K562 (cell line): ENCODE measurements around the gene ITPRID2. TPM values are rescaled to one million over a fixed set of nuclear protein-coding genes. Genes with fewer than 3 reads are reported as not detected.

ENCODE experiments used
- ESRRB ChIP-seq: fragments of 250-450 bp; sonication (Bioruptor Pico); IDR thresholded peaks from 2 replicates; pipeline ENCODE4 v1.5.0; 2020; ENCODE audit warnings: mild to moderate bottlenecking, moderate library complexity, borderline replicate concordance
- EZH2 ChIP-seq: IDR thresholded peaks from 2 replicates; pipeline ENCODE4 v1.6.1; 2012; ENCODE audit warnings: low read depth, mild to moderate bottlenecking, inconsistent platforms, low read length, borderline replicate concordance
- HDGF ChIP-seq: fragments of 450-650 bp; IDR thresholded peaks from 2 replicates; pipeline ENCODE4 v1.6.1; 2016
- KLF10 ChIP-seq: fragments of 250-450 bp; sonication (Bioruptor Pico); IDR thresholded peaks from 2 replicates; pipeline ENCODE4 v1.6.1; 2021; ENCODE audit warnings: matching md5 sums
- KLF6 ChIP-seq: fragments of 250-450 bp; sonication (Bioruptor Pico); IDR thresholded peaks from 2 replicates; pipeline ENCODE4 v1.4.0; 2020; ENCODE audit warnings: mild to moderate bottlenecking, moderate library complexity, borderline replicate concordance
- MEF2A ChIP-seq: IDR thresholded peaks from 2 replicates; pipeline ENCODE4 v1.6.1; 2011; ENCODE audit warnings: low read depth, mild to moderate bottlenecking, low read length, moderate library complexity; ENCODE audit not compliant: control insufficient read depth
- NCOA6 ChIP-seq: fragments of 450-650 bp; IDR thresholded peaks from 2 replicates; pipeline ENCODE4 v1.6.1; 2017; ENCODE audit warnings: mild to moderate bottlenecking
- RBM25 ChIP-seq: fragments of 200-400 bp; formaldehyde crosslinking; IDR thresholded peaks from 2 replicates; pipeline ENCODE4 v1.6.1; 2018; ENCODE audit warnings: low read length, low read depth, moderate library complexity; ENCODE audit not compliant: severe bottlenecking
- SETDB1 ChIP-seq: IDR thresholded peaks from one replicate; pipeline ENCODE4 v1.6.1; 2012; ENCODE audit warnings: low read length, control low read depth, inconsistent platforms
- TCFL5 ChIP-seq: fragments of 250-450 bp; sonication (Bioruptor Pico); conservative IDR thresholded peaks from 2 replicates; pipeline ENCODE4 v1.6.1; 2021; ENCODE audit warnings: mild to moderate bottlenecking, moderate library complexity, matching md5 sums
- XRCC3 ChIP-seq: fragments of 450-650 bp; IDR thresholded peaks from 2 replicates; pipeline ENCODE4 v1.6.1; 2017; ENCODE audit warnings: mild to moderate bottlenecking, moderate library complexity
- ZNF239 ChIP-seq: fragments of 250-450 bp; sonication (Bioruptor Pico); IDR thresholded peaks from 2 replicates; pipeline ENCODE4 v1.4.0; 2020; ENCODE audit warnings: mild to moderate bottlenecking
- ZNF551 ChIP-seq: fragments of 250-450 bp; sonication (Bioruptor Pico); IDR thresholded peaks from 2 replicates; pipeline ENCODE4 v1.5.0; 2021; ENCODE audit warnings: mild to moderate bottlenecking, moderate library complexity
- ZNF589 ChIP-seq: fragments of 200-800 bp; sonication (Bioruptor generic); IDR thresholded peaks from 2 replicates; pipeline ENCODE4 v1.6.1; 2016; ENCODE audit warnings: low read depth, missing genetic modification characterization, missing compliant biosample characterization
- polyA plus RNA-seq, 8 experiments: library from polyadenylated mRNA; depleted of rRNA in 4 of 8; stranded (reverse) in 5 of 8; unstranded in 3 of 8; fragments of >200 nt; fragmentation: Nextera tagmentation in 2 of 8; fragmentation: Illumina TruSeq in 1 of 8; extraction: Ambion mirVana in 2 of 8; extraction: Trizol in 1 of 8; gene quantifications; 2 replicates each; pipeline versions ENCODE4 v1.2.1 to v1.2.3, GENCODE V29; 2011 to 2014; ENCODE audit warnings: inconsistent platforms in 1 of 8, missing spikeins in 1 of 8
- total RNA-seq, 7 experiments: library from RNA; depleted of rRNA in 6 of 7; stranded (reverse); fragments of >200 nt in 6 of 7; fragmentation: Illumina TruSeq in 2 of 7; extraction: Trizol in 2 of 7; gene quantifications; 2 replicates each; pipeline versions ENCODE4 v1.2.1 to v1.2.3, GENCODE V29; 2011 to 2021; ENCODE audit warnings: low replicate concordance in 1 of 7
- TF ChIP-seq, protein P1 (sequence below): fragments of 250-450 bp; sonication (Bioruptor Pico); IDR thresholded peaks from 2 replicates; pipeline ENCODE4 v1.5.1; 2021; ENCODE audit warnings: mild to moderate bottlenecking
- TF ChIP-seq, protein P2 (sequence below), 2 experiments: fragments of 450-650 bp; IDR thresholded peaks; 2 replicates each; pipeline ENCODE4 v1.6.1; 2016
- TF ChIP-seq, protein P3 (sequence below): IDR thresholded peaks from 2 replicates; pipeline ENCODE4 v1.6.1; 2011; ENCODE audit warnings: borderline replicate concordance, low read depth, mild to moderate bottlenecking, moderate library complexity, low read length; ENCODE audit not compliant: insufficient read depth, poor library complexity, severe bottlenecking
- TF ChIP-seq, protein P4 (sequence below), 2 experiments: fragments of 150-350 bp in 1 of 2; IDR thresholded peaks; 2 replicates each; pipeline ENCODE4 v1.6.1; 2012 to 2016; ENCODE audit warnings: low read depth in 2 of 2, low read length in 2 of 2, mild to moderate bottlenecking in 1 of 2, moderate library complexity in 1 of 2

The ITPRID2 gene
- total and polyA plus RNA-seq, 9 of the 15 experiments (the other 6 are each of a cell fraction or from before 2014, with no cell fraction given) = 18.5 to 77.8 (median 52.0) TPM

- TF ChIP-seq, protein P1, sequence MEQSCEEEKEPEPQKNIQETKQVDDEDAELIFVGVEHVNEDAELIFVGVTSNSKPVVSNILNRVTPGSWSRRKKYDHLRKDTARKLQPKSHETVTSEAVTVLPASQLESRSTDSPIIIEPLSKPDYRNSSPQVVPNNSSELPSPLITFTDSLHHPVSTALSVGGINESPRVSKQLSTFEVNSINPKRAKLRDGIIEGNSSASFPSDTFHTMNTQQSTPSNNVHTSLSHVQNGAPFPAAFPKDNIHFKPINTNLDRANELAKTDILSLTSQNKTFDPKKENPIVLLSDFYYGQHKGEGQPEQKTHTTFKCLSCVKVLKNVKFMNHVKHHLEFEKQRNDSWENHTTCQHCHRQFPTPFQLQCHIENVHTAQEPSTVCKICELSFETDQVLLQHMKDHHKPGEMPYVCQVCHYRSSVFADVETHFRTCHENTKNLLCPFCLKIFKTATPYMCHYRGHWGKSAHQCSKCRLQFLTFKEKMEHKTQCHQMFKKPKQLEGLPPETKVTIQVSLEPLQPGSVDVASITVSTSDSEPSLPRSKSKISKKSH = no peak
- TF ChIP-seq, protein P2, sequence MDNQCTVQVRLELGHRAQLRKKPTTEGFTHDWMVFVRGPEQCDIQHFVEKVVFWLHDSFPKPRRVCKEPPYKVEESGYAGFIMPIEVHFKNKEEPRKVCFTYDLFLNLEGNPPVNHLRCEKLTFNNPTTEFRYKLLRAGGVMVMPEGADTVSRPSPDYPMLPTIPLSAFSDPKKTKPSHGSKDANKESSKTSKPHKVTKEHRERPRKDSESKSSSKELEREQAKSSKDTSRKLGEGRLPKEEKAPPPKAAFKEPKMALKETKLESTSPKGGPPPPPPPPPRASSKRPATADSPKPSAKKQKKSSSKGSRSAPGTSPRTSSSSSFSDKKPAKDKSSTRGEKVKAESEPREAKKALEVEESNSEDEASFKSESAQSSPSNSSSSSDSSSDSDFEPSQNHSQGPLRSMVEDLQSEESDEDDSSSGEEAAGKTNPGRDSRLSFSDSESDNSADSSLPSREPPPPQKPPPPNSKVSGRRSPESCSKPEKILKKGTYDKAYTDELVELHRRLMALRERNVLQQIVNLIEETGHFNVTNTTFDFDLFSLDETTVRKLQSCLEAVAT (IDR thresholded peaks at IDR 0.05) = no peak
- TF ChIP-seq ZNF551 (CRISPR knock-in tag) (no peak), HDGF (no peak), KLF6 (no peak), EZH2 (no peak), ZNF589 (CRISPR knock-in tag) (no peak), NCOA6 (no peak), MEF2A (no peak), TCFL5 (CRISPR knock-in tag) (no peak), RBM25 (no peak), ESRRB (CRISPR knock-in tag) (no peak), SETDB1 (no peak), ZNF239 (CRISPR knock-in tag) (no peak), XRCC3 (no peak), KLF10 (CRISPR knock-in tag) (no peak)
- TF ChIP-seq, protein P3, sequence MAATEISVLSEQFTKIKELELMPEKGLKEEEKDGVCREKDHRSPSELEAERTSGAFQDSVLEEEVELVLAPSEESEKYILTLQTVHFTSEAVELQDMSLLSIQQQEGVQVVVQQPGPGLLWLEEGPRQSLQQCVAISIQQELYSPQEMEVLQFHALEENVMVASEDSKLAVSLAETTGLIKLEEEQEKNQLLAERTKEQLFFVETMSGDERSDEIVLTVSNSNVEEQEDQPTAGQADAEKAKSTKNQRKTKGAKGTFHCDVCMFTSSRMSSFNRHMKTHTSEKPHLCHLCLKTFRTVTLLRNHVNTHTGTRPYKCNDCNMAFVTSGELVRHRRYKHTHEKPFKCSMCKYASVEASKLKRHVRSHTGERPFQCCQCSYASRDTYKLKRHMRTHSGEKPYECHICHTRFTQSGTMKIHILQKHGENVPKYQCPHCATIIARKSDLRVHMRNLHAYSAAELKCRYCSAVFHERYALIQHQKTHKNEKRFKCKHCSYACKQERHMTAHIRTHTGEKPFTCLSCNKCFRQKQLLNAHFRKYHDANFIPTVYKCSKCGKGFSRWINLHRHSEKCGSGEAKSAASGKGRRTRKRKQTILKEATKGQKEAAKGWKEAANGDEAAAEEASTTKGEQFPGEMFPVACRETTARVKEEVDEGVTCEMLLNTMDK = peak; percentile 18
- TF ChIP-seq, protein P4, sequence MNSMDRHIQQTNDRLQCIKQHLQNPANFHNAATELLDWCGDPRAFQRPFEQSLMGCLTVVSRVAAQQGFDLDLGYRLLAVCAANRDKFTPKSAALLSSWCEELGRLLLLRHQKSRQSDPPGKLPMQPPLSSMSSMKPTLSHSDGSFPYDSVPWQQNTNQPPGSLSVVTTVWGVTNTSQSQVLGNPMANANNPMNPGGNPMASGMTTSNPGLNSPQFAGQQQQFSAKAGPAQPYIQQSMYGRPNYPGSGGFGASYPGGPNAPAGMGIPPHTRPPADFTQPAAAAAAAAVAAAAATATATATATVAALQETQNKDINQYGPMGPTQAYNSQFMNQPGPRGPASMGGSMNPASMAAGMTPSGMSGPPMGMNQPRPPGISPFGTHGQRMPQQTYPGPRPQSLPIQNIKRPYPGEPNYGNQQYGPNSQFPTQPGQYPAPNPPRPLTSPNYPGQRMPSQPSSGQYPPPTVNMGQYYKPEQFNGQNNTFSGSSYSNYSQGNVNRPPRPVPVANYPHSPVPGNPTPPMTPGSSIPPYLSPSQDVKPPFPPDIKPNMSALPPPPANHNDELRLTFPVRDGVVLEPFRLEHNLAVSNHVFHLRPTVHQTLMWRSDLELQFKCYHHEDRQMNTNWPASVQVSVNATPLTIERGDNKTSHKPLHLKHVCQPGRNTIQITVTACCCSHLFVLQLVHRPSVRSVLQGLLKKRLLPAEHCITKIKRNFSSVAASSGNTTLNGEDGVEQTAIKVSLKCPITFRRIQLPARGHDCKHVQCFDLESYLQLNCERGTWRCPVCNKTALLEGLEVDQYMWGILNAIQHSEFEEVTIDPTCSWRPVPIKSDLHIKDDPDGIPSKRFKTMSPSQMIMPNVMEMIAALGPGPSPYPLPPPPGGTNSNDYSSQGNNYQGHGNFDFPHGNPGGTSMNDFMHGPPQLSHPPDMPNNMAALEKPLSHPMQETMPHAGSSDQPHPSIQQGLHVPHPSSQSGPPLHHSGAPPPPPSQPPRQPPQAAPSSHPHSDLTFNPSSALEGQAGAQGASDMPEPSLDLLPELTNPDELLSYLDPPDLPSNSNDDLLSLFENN (IDR thresholded peaks at IDR 0.05; ENCODE audit: low read depth in 2 of 2, low read length in 2 of 2) = no peak; a peak in 1 of 4 replicates
These were observed 652 bp downstream of the ITPRID2 start (continued) for GRCh38 chr2:181891966-181892798.
